Keratinocyte (primary cell): ENCODE results near the gene FANCL. TPM values are rescaled to one million over a fixed set of nuclear protein-coding genes. Genes with fewer than 3 reads are reported as not detected.

Experiments
- DNase-seq: peaks from one replicate; pipeline ENCODE4 v3.0.0-alpha.2; 2011; ENCODE audit warnings: low read depth, missing footprints, low spot score
- FAIRE-seq: peaks from 2 replicates; lab custom pipeline; 2011; peaks lifted over from hg19 to GRCh38; lab: Jason Lieb, UNC
- H2AFZ ChIP-seq: 2 replicates; pipeline ENCODE4 v1.6.0; 2012; ENCODE audit warnings: low read length, control low read depth, inconsistent platforms; ENCODE audit not compliant: control insufficient read depth
- H3K27ac ChIP-seq: 2 replicates; pipeline ENCODE4 v1.5.1; 2011; ENCODE audit warnings: low read length; ENCODE audit not compliant: control insufficient read depth, insufficient read depth
- H3K27me3 ChIP-seq: 3 replicates; pipeline ENCODE4 v1.6.0; 2011; ENCODE audit warnings: low read length; ENCODE audit not compliant: control insufficient read depth, insufficient read depth; ENCODE audit errors: extremely low read depth
- H3K36me3 ChIP-seq, 2 experiments: 2 replicates in 1 of 2; 3 replicates in 1 of 2; pipeline ENCODE4 v1.5.1; 2011; ENCODE audit warnings: low read length in 2 of 2, mild to moderate bottlenecking in 1 of 2; ENCODE audit not compliant: control insufficient read depth in 2 of 2, insufficient read depth in 2 of 2; ENCODE audit errors: extremely low read depth in 1 of 2
- H3K4me1 ChIP-seq: 3 replicates; pipeline ENCODE4 v1.5.1; 2011; ENCODE audit warnings: low read length; ENCODE audit not compliant: control insufficient read depth, insufficient read depth; ENCODE audit errors: extremely low read depth
- H3K4me2 ChIP-seq: 3 replicates; pipeline ENCODE4 v1.6.0; 2011; ENCODE audit warnings: low read depth, low read length; ENCODE audit not compliant: control insufficient read depth, insufficient read depth; ENCODE audit errors: extremely low read depth
- H3K4me3 ChIP-seq, 3 experiments: fragments of 200-600 bp in 1 of 3; sonication (generic) in 1 of 3; 2 replicates in 2 of 3; 3 replicates in 1 of 3; pipeline ENCODE4 v1.5.1; 2011 to 2016; ENCODE audit warnings: low read length in 3 of 3, mild to moderate bottlenecking in 3 of 3, control low read depth in 2 of 3, inconsistent platforms in 1 of 3, low read depth in 1 of 3, mixed read lengths in 1 of 3, mixed run types in 1 of 3, moderate library complexity in 1 of 3; ENCODE audit not compliant: control insufficient read depth in 2 of 3, insufficient read depth in 2 of 3; ENCODE audit errors: extremely low read depth in 1 of 3
- H3K79me2 ChIP-seq: 2 replicates; pipeline ENCODE4 v1.6.0; 2012; ENCODE audit warnings: low read length; ENCODE audit not compliant: control insufficient read depth, insufficient read depth
- H3K9ac ChIP-seq: 3 replicates; pipeline ENCODE4 v1.6.0; 2011; ENCODE audit warnings: low read length; ENCODE audit not compliant: control insufficient read depth, insufficient read depth; ENCODE audit errors: extremely low read depth
- H3K9me1 ChIP-seq: 3 replicates; pipeline ENCODE4 v1.6.0; 2011; ENCODE audit warnings: low read length; ENCODE audit not compliant: control insufficient read depth, insufficient read depth; ENCODE audit errors: extremely low read depth
- H3K9me3 ChIP-seq: 2 replicates; pipeline ENCODE4 v1.5.1; 2012; ENCODE audit warnings: low read depth, low read length; ENCODE audit not compliant: control insufficient read depth
- H4K20me1 ChIP-seq: 3 replicates; pipeline ENCODE4 v1.6.0; 2011; ENCODE audit warnings: low read length; ENCODE audit not compliant: control insufficient read depth, insufficient read depth; ENCODE audit errors: extremely low read depth
- CTCF ChIP-seq, 3 experiments: IDR thresholded peaks in 1 of 3; conservative IDR thresholded peaks in 1 of 3; optimal IDR thresholded peaks in 1 of 3; 2 replicates in 2 of 3; 3 replicates in 1 of 3; pipeline versions ENCODE3 to v1.5.1; 2011; ENCODE audit warnings: low read length in 3 of 3, mild to moderate bottlenecking in 3 of 3, moderate library complexity in 2 of 3, control low read depth in 1 of 3, inconsistent platforms in 1 of 3; ENCODE audit not compliant: insufficient read depth in 2 of 3; ENCODE audit errors: extremely low read depth in 1 of 3
- EZH2 ChIP-seq: IDR thresholded peaks from one replicate; pipeline ENCODE4 v1.6.1; 2012; ENCODE audit warnings: inconsistent platforms, mild to moderate bottlenecking, low read length, moderate library complexity
- dilution Hi-C: fragments of 300-500 bp; cut with MboI; formaldehyde crosslinking; loops from one replicate; pipeline ENCODE4 v1.7.0; 2020; ENCODE audit warnings: low sequenced_read_pairs; ENCODE audit not compliant: extremely low pct_ligation_motif_present
- polyA plus RNA-seq, 5 experiments: library from polyadenylated mRNA; depleted of rRNA in 3 of 5; stranded (reverse) in 3 of 5; stranded (forward) in 1 of 5; unstranded in 1 of 5; fragments of >200 nt; gene quantifications; 1 replicate in 1 of 5; 2 replicates in 3 of 5; 3 replicates in 1 of 5; pipeline versions ENCODE4 v1.2.1 to v1.2.3, GENCODE V29; 2011 to 2012; ENCODE audit warnings: missing spikeins in 2 of 5, low read depth in 1 of 5, low replicate concordance in 1 of 5

The FANCL gene
- polyA plus RNA-seq, 1 donor (not counting 4 experiments of a cell fraction or from before 2014, with no cell fraction given): 15.1 TPM

GRCh38 chr2:58157754-58158153, 83.4 kb downstream of the FANCL start:
- Histone ChIP-seq H3K4me3 (no peak overlapping the region), H3K9me1 (no peaks in the 10 kb centered on the region), H4K20me1 (no peaks in the 10 kb centered on the region), H3K79me2 (peaks cover 3% of the 10 kb centered on the region), H2AFZ (no peak overlapping the region), H3K27ac (no peak overlapping the region), H3K9ac (no peak overlapping the region), H3K27me3 (no peaks in the 10 kb centered on the region), H3K9me3 (no peaks in the 10 kb centered on the region), H3K36me3 (peaks cover 0 to 11% of the 10 kb centered on the region in 2 experiments), H3K4me1 (no peaks in the 10 kb centered on the region), H3K4me2 (no peak overlapping the region)
- no peak for TF ChIP-seq EZH2
- no peak for TF ChIP-seq CTCF (optimal IDR thresholded peaks at IDR 0.05 in 1 of 3, IDR thresholded peaks at IDR 0.05 in 1 of 3, conservative IDR thresholded peaks at IDR 0.05 in 1 of 3; ENCODE audit: extremely low read depth in 1 of 3, insufficient read depth in 2 of 3, low read length in 3 of 3)
- FAIRE-seq (no peak), DNase-seq (no peak)
- dilution Hi-C loops: no loop called here

GRCh38 chr2:58156780-58157179, 84.3 kb downstream of the FANCL start:
- H3K4me2 ChIP-seq: no peak overlapping the region
- H3K27ac ChIP-seq: no peak overlapping the region
- TF ChIP-seq EZH2 (no peak), CTCF (optimal IDR thresholded peaks at IDR 0.05 in 1 of 3, IDR thresholded peaks at IDR 0.05 in 1 of 3, conservative IDR thresholded peaks at IDR 0.05 in 1 of 3; ENCODE audit: extremely low read depth in 1 of 3, insufficient read depth in 2 of 3, low read length in 3 of 3) (no peak)
- H3K36me3 ChIP-seq: peaks cover 0 to 12% of the 10 kb centered on the region in 2 experiments
- H3K4me1 ChIP-seq: no peaks in the 10 kb centered on the region
- H3K4me3 ChIP-seq: no peak overlapping the region
- no peaks in the 10 kb centered on the region for H4K20me1 ChIP-seq
- H3K79me2 ChIP-seq: peaks cover 3% of the 10 kb centered on the region
- H3K27me3 ChIP-seq: no peaks in the 10 kb centered on the region
- H3K9me1 ChIP-seq: no peaks in the 10 kb centered on the region
- no peak overlapping the region for H3K9ac ChIP-seq
- no peak overlapping the region for H2AFZ ChIP-seq
- DNase-seq: no peak
- no peak for FAIRE-seq
- dilution Hi-C loops: no loop called here
- H3K9me3 ChIP-seq: no peaks in the 10 kb centered on the region
